ENCODE data around the gene SAMD14.

The SAMD14 gene

GRCh38 chr17:50129728-50130558 is at the start of gene SAMD14:
Gene SAMD14 (minus strand): TSS chr17:50130160. CDS start chr17:50124959, 5,201 bp downstream.
- DNase-seq (ENCODE audit: low read depth in 2 of 2) = no peak

DNA sequence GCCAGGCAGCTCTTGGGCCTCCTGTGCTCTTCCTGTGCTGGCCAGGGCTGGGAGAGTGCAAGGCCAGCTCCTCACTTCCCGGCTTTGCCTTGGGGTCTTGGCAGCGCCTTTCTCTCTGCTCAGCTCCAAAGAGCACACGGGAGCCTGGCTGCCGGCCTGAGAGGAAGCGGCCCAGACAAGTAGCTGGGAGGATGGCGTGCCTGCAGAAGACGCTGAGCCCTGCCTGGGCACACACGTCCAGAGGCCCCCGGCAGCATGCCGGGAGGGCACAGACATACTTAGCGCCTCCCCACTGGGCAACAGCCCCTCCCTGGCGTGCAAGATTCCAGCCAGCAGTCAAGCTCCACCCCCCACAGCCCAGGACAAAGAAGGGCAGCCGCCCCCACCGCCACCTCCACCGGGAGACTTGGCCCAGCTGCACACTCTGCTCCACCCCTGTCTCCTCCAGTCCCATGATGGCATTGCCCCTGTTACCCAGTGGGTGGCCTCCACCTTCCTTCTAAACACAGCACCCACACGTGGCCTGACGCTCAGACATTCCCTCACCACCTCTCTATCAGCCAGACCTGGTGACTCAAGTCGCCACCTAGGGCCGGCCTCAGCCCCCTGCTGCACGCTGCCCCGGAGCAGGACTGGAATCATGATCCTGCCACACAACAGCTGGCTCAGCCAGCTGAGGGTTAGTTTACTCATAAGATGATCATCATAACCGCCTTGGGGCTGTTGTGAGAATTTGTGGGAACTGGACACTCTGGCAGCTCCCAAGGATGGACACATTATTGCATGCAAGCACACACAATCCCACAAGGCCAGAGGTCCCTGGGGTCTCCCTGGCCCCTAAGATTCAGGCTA is 48.2 kb upstream of the SAMD14 start:
- DNase-seq (ENCODE audit: low read depth in 2 of 2) = peak in 1 of 2 donors; percentile 30

- DNase-seq (ENCODE audit: low read depth in 2 of 2) = no peak
These were observed 47.5 kb upstream of the SAMD14 start for GRCh38 chr17:50177476-50177875.

DNA sequence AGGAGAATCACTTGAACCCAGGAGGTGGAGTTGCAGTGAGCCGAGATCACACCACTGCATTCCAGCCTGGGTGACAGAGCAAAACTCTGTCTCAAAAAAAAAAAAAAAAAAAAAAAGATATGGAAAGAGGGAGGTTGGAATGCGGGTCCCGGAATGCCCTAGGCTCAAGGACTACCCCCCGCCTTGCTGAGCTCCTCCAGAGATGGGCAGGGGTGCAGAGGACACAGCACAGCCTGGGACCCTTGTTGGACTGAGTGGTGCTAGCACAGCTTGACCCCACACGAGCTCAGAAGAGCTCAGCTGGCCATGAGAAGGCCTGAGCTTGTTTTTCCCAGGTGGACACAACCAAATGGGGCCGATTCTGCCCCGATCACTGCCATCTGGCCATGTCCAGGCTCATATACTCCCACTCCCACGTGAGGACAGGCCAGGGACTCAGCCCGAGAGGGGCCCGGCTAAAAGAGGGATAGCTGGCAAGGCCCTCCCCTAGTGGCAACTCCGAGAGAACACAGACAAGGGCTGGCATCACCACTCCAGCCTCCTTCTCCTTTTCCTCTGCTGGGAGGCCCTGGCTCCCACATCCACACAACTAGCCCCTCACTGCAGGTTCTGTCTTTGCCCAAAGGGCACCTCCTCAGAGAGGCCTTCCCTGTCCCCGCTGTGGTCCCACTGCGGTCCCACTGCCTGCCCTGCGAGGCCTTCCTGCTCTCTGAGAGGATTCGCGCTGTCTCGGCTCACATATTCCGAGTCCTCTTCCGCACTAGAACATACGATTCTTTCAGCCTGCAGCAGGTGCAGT is 46.8 kb upstream of the SAMD14 start:
- no peak for DNase-seq (ENCODE audit: low read depth in 2 of 2)

DNA sequence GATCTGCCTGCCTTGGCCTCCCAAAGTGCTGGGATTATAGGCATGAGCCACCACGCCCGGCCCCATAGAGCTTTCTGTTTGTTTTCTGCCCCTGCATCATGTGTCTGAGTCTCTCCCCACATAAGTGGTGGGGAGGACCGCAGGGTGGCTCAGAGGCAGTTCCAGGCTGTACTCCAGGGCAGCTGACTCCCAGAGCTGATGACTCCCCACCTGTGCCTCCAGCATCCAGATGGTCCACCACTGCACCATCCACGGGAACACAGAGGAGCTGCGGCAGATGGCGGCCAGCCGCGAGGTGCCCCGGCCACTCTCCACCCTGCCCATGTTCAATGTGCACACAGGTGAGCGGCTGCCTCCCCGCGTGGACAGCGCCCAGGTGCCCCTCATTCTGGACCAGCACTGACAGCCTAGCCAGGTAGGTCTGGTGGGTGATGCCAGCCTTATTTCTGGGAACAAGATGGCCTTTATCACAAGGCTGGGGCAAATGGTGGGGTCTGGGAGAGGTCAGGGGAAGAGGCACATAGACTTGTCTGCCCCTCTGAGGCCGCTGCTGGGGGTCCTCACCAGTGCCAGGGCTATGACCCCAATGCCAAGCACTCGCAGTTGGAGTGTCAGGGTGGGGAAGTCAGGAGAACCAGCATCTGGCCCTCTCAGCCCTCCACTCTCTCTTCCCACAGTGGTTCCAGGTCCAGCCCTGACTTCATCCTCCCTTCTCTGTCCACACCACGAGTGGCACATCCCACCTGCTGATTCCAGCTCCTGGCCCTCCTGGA is 45.3 kb upstream of the SAMD14 start:
- DNase-seq (ENCODE audit: low read depth in 2 of 2) = no peak

DNA sequence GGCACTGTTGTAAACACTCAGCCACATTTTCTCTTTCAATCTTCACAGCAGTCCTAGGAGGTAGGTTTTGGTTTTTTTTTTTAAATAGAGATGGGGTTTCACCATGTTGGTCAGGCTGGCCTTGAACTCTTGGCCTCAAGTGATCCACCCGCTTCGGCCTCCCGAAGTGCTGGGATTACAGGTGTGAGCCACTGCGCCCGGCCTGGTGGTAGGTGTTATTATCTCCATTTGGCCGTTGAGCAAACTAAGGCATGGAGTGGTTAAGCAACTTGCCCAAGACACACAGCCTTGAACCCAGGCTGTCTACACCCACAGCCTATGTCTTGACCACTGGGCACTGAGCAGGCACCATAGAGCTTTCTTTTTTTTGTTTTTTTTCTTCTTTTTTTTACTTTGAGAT is 44.5 kb upstream of the SAMD14 start:
- DNase-seq (ENCODE audit: low read depth in 2 of 2) = no peak

- no peak for DNase-seq (ENCODE audit: low read depth in 2 of 2)
These were observed 43.5 kb upstream of the SAMD14 start for GRCh38 chr17:50173335-50173941.

GRCh38 chr17:50172936-50173334 is 43.0 kb upstream of the SAMD14 start:
- DNase-seq (ENCODE audit: low read depth in 2 of 2) = no peak

- no peak for DNase-seq (ENCODE audit: low read depth in 2 of 2)
These were observed 42.2 kb upstream of the SAMD14 start for GRCh38 chr17:50172130-50172529.

- DNase-seq (ENCODE audit: low read depth in 2 of 2) = no peak
These were observed 41.6 kb upstream of the SAMD14 start for GRCh38 chr17:50171371-50172071.

DNA sequence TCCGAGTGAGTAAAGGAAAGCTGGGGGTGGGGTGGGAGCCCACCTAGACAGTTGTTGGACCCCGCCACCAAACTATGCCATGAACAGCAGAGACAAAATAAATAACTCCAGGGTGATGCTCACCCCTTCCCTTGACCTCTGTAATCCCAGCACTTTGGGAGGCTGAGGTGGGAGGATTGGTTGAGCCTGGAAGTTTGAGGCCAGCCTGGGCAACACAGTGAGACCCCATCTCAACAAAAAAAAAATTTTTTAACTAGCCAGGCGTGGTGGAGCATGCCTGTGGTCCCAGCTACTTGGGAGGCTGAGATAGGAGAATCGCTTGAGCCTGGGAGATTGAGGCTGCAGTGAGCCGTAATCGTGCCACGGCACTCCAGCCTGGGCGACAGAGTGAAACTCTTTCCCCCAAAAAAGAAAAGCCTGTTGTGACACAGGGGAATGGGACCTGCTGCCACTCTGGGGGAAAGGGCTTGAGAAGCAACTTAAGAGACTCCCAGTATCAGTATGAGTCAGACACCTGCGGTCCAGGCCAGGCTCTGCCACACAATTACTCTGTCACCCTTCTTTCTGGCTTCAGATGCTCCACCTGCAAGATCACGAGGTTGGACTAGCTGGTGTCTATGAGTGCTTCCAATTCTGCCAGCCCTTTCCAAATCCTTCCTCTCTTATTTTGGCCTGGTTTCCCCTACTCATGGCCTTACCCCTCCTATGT is 40.9 kb upstream of the SAMD14 start:
- no peak for DNase-seq (ENCODE audit: low read depth in 2 of 2)

GRCh38 chr17:50169881-50170459 is 40.0 kb upstream of the SAMD14 start:
- DNase-seq (ENCODE audit: low read depth in 2 of 2) = no peak

GRCh38 chr17:50169121-50169764 is 39.3 kb upstream of the SAMD14 start:
- no peak for DNase-seq (ENCODE audit: low read depth in 2 of 2)

- DNase-seq (ENCODE audit: low read depth in 2 of 2) = no peak
These were observed 38.4 kb upstream of the SAMD14 start for GRCh38 chr17:50168319-50168718.

DNA sequence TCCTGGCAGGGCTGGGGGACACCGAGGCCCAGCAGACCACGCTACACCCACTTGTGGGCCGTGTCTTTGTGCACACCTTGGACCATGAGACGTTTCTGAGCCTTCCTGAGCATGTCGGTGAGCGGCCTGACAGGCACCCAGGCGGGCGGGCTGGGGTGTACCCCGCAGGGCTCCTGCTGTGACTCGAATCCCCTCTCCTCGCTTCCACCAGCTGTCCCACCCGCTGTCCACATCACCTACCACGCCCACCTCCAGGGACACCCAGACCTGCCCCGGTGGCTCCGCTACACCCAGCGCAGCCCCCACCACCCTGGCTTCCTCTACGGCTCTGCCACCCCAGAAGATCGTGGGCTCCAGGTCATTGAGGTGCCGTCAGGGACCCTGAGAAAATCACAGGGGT is 37.4 kb upstream of the SAMD14 start:
- no peak for DNase-seq (ENCODE audit: low read depth in 2 of 2)

GRCh38 chr17:50166518-50167181 is 36.7 kb upstream of the SAMD14 start:
- DNase-seq (ENCODE audit: low read depth in 2 of 2) = no peak

GRCh38 chr17:50165867-50166517 is 36.0 kb upstream of the SAMD14 start, which contains the start of gene SGCA:
Gene SGCA (plus strand): TSS chr17:50166005. CDS start chr17:50166041, 36 bp downstream.
- no peak for DNase-seq (ENCODE audit: low read depth in 2 of 2)
